COLO668 (cell line): Measurements from ENCODE around the gene TTN.
"Not testable (repeated sequence)": the region's sequence is repeated elsewhere in the genome, so short reads cannot be mapped to it uniquely, and the experiment has no call there.

Experiments
- DNase-seq: peaks from one replicate; lab custom pipeline; 2025; ENCODE audit not compliant: unreplicated experiment; lab: John Stamatoyannopoulos, UW

The TTN gene

GRCh38 chr2:178677599-178677998 is 129.6 kb downstream of the TTN start:
- no peak for DNase-seq

GRCh38 chr2:178676046-178676445 is 131.2 kb downstream of the TTN start:
- DNase-seq: no peak

GRCh38 chr2:178674122-178674521 is 133.1 kb downstream of the TTN start:
- no peak for DNase-seq

GRCh38 chr2:178666458-178666857 is 140.8 kb downstream of the TTN start:
- DNase-seq: no peak

- not testable (repeated sequence) for DNase-seq
These were observed 148.7 kb downstream of the TTN start for GRCh38 chr2:178658480-178658879.

GRCh38 chr2:178650554-178650953 is 156.7 kb downstream of the TTN start:
- DNase-seq: no peak

GRCh38 chr2:178644919-178645318 is 162.3 kb downstream of the TTN start:
- DNase-seq: no peak

GRCh38 chr2:178641498-178641897 is 165.7 kb downstream of the TTN start:
- no peak for DNase-seq

GRCh38 chr2:178635897-178636296 is 171.3 kb downstream of the TTN start:
- no peak for DNase-seq

GRCh38 chr2:178632729-178633128 is 174.5 kb downstream of the TTN start:
- DNase-seq: no peak

GRCh38 chr2:178630581-178630980 is 176.6 kb downstream of the TTN start:
- no peak for DNase-seq

GRCh38 chr2:178629463-178629862 is 177.8 kb downstream of the TTN start:
- DNase-seq: no peak

GRCh38 chr2:178628605-178629004 is 178.6 kb downstream of the TTN start:
- no peak for DNase-seq

GRCh38 chr2:178627401-178627800 is 179.8 kb downstream of the TTN start:
- DNase-seq: no peak

- no peak for DNase-seq
These were observed 191.3 kb downstream of the TTN start for GRCh38 chr2:178615969-178616368.

GRCh38 chr2:178602901-178603300 is 204.3 kb downstream of the TTN start:
- DNase-seq: no peak

- DNase-seq: no peak
These were observed 214.6 kb downstream of the TTN start for GRCh38 chr2:178592655-178593054.

GRCh38 chr2:178589335-178589734 is 217.9 kb downstream of the TTN start:
- no peak for DNase-seq

- no peak for DNase-seq
These were observed 222.6 kb downstream of the TTN start for GRCh38 chr2:178584666-178585065.

GRCh38 chr2:178579006-178579405 is 228.2 kb downstream of the TTN start:
- DNase-seq: no peak

- no peak for DNase-seq
These were observed 232.4 kb downstream of the TTN start for GRCh38 chr2:178574789-178575188.

GRCh38 chr2:178568227-178568626 is 239.0 kb downstream of the TTN start:
- DNase-seq: no peak

GRCh38 chr2:178553047-178553446 is 254.2 kb downstream of the TTN start:
- DNase-seq: no peak

- no peak for DNase-seq
These were observed 256.9 kb downstream of the TTN start for GRCh38 chr2:178550352-178550751.
